NCI-H2029 (cell line): ENCODE data around the gene PLEKHG5.

Experiments
- DNase-seq: peaks from one replicate; lab custom pipeline; 2025; lab: John Stamatoyannopoulos, UW

Gene PLEKHG5

GRCh38 chr1:6475381-6476133 lies 15.9 kb downstream of the PLEKHG5 start:
- DNase-seq: peak; percentile 44

DNA sequence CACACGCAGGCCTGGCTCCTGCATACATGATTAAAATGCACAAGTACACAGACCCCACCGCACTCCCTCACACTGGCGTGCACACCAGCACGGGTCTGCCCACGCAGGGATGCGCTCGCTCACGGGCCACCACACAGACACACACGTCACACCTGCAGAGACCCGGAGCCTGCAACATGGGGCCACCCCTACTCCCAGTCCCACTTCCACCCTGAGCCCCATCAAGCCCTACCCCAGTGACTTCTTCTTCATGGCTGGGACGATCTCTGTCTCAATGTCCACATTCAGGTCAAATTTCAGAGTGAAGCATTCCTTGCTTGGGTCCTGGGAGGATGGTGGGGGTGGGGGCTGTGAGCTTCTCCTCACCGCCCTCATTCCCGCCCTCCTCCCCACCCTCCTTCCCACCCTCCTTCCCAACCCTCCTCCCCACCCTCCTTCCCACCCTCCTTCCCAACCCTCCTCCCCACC lies 16.6 kb downstream of the PLEKHG5 start:
- DNase-seq: no peak

- peak; percentile 73 for DNase-seq
These were observed 17.3 kb downstream of the PLEKHG5 start for GRCh38 chr1:6473974-6474814.

DNA sequence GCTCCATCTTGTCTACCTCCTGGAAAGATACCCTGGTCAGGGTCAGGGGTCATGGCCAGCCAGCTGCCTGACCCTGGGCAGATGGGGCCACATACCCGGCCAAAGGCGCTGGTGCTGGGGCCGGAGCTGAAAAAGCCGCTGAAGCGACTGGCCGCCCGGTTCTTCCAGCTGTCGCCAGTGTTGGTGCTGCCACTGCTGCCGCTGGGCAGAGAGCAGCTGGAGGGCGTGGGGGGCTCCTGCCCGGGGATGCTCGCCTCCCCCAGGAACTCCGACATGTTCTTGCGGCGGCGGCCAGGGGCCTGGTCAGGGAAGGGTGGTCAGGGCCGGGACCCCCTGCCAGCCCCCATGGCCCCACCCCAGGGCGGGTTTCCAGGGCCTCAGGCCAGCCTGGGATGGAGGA lies 18.3 kb downstream of the PLEKHG5 start:
- no peak for DNase-seq

DNA sequence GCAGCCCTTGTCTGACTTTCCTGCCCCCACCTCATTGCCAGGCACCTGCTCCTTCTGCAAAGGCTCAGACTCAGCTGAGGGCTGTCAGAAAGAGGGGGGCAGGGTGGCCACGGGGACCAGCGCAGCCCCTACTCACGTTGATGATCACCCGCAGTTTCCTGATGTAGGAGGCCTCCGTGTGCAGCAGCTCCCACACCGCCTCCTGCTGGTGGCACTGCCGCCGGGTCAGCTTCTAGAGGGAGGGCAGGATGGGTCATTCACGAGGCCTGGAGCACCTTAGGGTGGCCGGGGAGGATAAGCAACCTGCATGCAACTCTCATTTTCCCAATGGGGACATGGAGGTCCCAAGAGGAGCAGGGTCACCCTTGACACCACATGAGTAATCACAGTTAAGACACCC lies 19.1 kb downstream of the PLEKHG5 start:
- DNase-seq: no peak

DNA sequence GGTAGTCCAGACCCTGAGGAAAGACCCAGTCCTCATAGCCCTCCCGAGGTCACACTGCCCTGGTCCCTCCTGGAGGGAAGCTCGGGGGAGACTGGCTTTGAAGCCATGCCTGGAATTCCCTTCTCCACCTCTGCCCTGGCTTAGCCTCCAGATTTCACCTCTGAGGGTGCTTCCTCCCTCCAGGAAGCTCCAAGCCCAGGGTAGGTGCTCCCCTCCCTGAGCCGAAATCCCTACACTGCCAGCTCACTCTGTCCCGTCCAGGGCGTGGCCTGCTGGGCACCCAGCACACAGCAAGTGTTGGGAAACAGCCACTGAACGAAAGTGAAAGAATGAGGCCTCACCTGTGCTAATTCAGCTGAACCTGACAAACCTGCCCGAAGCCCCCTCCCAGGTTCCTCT lies 19.5 kb downstream of the PLEKHG5 start:
- peak; percentile 64 for DNase-seq

GRCh38 chr1:6471086-6471969 lies 20.1 kb downstream of the PLEKHG5 start:
- peak; percentile 79 for DNase-seq

DNA sequence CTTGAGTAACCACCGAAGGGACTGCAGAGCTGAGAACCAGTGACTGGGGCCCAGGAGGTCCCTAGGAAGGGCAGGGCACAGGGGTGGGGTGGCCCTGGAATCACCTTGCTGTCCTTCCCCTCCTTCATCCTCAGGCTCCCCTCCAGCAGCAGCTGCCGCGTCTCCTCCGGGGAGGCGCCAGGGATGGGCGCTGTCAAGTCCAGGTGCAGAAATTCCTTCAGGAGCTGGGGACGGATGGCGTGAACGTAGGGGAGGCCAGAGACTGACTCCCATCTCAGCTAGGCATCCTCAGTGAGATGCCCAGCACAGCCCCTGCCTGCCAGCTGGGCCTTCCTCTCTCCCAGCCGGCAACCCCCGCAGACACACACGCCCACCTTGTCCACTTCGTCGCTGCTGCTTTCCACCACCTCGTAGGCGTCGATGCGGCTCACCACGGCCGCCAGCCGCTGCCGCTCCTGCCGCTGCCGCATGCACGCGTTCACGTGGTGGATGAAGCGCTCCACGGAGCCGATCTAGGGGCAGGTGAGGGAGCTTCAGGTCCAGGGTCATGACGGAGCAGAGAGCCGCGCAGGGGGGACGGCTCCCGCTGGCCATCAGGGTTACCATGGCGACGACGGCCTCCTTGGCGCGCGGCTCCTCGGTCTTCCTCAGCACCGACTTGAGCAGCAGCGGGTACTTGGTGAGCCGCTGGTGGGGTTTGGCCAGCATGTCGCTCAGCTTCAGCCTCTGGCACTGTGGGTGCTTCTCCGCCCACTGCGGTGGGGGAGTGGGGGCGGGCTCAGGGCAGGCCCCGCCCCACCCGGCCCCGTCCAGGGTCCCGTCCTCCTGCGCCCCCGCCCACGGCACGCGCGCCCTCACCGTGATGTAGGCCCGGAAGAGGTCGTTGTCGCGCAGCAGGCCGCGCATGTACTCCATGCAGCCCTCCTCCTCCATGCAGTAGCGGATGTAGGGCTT lies 21.1 kb downstream of the PLEKHG5 start:
- no peak for DNase-seq

DNA sequence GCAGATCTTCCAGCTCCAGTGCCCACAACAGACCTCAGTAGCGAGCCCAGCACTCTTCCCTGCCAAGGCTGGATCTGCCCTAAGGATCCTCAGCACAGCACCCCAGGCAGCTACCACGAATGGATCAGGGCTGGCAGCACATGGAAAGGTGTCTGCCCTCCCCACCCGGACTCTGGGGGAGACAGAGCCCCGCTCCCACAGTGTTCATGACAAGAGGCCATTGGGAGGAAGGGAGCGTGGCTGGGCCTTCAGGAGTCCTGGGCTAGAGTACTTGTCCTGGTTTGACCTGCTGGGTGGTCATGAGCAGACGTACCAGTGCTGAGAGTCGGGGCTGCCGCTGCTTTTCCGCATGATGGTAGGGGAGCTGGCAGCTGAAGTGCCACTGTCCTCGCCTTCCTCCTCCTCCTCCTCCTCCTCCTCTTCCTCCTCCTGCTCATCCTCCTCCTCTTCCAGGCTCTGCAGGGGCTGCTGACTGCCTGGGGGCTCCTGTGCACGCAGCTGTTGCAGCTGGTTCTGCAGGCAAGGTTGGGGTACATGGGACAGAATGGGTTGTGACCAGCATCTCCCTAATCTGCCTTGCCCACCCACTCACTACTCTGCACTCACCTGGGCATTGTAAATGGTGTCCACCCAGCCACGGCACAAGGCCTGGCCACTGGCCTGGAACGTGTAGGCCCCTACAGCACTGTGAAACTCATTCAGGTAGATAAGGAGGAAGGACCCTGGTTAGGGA lies 22.6 kb downstream of the PLEKHG5 start:
- no peak for DNase-seq

DNA sequence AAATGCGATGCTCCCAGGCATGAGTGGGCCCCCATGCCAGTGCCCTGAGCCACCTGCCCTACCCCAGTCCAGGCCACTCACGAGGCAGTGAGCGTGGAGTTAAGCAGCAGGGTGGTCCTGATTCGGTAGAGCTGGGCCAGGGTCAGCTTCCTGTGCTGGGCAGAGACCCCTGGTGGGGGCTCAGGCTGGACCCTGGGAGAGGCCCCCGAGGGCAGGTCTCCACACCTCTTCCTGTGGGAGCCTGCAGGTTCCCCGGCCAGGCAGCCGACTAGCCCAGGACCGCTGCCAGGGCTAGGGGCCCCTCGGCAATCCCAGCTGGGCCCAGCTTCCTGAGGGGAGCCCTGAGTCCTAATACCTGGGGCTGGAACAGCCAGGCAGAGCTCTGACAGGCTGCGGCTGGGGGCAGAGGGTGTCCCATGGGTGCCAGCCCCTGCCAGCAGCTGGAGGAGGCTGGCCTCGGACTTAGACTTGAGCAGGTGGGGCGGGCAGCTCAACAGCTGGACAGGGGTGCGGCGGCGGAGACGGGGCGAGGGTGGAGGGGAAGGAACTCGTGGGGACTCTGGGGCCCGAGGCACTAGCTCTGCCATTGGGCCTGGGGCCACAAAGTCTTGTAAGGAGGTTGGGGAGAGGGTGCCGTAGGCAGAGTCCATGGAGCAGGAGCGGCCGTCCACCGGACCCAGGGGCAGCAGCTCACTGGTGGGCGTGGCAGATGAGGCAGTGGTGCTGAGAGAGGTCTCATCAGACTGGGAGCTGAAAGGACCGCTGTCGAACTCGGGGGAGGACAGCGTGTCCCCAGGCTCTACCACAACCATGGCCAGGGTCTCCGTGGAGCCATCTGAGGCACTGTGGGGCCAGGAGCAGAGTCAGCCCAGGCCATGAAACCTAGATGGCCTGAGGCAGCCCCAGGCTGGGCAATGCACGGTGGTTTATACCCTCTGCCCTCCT lies 23.5 kb downstream of the PLEKHG5 start:
- no peak for DNase-seq

DNA sequence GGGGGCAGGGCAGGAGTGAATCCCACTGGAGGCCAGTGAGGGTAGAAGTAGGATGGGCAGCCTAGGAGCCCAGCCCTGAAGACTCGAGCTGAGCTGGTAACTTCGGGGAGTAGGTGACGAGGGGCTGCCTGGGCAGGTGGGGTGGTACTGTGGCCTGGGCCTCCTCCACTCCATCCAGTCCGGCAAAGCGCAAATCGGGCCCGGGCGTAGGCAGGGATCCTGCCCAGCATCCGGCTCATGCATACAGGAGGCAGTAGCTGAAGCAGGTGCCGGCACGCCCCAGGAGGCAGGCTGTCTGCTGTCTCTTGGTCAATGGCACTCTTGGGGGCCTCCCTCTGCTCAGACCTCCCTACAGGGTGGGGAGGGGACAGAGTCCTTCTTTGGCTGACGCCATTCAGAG lies 24.2 kb downstream of the PLEKHG5 start:
- no peak for DNase-seq

DNA sequence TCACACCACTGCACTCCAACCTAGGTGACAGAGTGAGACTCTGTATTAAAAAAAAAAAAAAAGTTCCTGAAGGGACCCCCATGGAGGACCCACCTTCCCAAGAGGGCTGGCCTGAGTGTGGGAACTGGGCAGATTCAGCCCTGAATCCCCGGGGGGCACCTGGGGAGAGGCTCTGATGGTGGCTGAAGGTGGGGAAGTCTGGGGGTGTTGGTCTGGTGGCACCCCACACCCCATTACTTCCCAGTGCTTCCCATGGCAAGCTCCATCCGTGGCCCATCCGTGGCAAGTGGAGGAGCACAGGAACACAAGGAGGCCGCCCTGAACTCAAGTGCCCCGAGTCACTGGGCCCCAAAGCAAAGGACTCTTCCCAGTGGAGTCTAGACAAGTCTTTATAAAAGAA lies 24.7 kb downstream of the PLEKHG5 start:
- DNase-seq: no peak

DNA sequence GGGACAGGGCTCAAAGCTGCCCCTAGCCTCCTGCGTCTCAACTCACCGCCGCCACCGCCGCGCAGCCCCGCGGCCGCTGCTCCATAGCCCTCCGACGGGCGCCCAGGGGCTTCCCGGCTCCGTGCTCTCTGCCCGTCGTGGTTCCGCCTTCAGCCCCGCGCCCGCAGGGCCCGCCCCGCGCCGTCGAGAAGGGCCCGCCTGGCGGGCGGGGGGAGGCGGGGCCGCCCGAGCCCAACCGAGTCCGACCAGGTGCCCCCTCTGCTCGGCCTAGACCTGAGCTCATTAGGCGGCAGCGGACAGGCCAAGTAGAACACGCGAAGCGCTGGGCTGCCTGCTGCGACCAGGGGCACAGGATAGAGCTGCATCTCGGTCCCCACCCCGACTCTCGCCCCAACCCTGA lies 25.4 kb downstream of the PLEKHG5 start, which contains the start of gene TNFRSF25:
TNFRSF25 (minus strand) TSS at position 151 of the 400 bp plus-strand sequence; CDS start at position 85, 66 bp downstream.
- no peak for DNase-seq

DNA sequence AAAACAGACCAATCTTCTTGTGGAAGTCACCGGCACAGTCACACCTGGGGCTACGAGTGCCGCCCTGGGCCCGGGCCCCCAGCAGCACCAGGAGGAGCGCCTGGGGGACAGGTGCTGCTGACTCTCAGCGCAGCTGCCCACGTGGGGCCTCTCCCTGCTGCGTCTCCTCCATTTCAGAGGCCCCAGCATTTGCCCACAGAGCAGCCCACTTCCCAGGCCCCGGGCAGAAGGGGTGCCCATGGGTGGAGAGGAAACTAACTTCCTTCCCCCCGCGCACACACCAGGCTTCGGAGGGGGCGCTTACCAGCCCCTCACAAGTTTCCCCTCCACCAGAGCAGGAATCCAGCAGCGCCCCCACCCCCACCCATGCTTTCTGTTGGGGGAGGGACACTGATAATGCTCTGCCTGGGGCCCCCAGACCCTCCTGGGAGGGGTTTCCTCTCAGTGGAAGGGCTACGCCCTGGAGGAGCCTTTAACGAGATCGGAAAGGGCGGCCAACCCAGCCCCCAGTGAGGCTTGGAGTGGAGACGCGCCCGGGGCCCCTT lies 25.9 kb downstream of the PLEKHG5 start:
- DNase-seq: no peak

DNA sequence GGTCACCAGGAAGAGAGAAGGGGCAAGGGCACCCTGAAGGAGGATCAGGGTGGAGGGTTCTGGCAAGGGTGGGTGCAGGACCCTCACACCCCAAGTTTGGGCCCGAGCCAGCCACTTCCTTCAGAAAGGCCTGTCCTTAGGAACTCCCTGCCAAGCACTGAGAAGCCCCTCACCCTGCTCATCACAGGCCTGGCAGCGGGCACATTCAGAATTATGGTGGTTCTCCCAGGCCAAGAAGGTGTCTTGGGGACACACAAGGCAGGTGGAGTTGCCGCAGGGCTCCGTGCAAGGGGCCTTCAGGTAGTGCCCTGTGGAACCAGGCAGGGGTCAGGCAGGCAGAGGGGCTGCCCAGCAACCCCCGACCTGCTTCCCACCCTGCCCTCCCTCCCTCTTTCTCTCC lies 26.6 kb downstream of the PLEKHG5 start:
- no peak for DNase-seq

DNA sequence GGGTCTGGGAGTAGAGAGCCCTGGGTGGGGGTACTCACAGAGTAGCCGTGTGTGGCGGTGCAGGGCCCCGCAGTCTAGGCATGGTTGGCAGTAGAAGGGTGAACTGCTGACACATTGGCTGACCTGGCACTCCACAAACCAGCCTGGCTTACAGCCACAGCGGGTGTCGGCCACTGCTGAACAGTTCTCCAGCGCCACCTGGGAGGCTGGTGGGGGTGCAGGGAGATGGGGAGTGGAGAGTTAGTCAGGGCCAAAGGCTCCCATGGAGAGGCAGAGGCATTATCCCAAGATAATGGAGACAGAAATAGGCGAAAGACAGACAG lies 27.0 kb downstream of the PLEKHG5 start:
- no peak for DNase-seq

- no peak for DNase-seq
These were observed 28.4 kb downstream of the PLEKHG5 start for GRCh38 chr1:6463120-6463412.

DNA sequence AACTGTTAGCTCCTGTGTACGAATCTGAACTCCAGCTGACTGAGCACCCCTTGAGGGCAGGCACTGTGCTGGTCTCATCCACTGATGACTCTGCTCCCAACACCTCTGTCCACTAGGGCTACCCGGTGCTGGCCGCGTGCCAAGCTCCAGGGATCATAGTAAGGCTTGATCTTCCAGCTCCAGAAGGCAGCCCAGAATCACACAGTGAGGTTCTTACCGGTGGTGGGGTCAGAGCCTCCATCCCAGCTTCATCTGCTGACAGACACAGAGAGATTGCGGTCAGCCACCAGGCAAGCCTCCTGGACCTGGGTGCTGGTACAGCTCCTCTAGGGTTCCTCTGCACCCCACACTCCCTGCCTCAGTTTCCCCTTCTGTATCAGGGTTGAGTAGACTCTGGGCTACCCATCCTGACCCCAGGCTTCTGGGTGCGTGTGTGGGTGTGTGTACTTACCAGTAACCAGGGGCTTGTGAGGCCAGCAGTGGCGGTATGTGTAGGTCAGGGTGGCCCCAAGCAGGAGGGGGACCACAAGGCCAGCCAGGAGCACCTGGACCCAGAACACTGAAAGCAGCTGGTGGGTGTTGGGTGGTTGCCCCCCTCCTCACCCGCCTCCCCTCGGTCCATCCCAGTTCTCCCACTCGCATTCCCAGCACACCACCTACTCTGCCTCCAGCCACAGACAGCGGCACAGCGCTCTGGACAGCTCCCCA lies 28.9 kb downstream of the PLEKHG5 start:
- no peak for DNase-seq
